GM18505 (cell line): Measurements from ENCODE around the gene PYGM.

Experiments used
- ATAC-seq: cut with Tn5 transposase; IDR thresholded peaks from one replicate; pipeline ENCODE4 v1.9.1; 2021; ENCODE audit not compliant: unreplicated experiment
- POLR2A ChIP-seq: IDR thresholded peaks from 4 replicates; pipeline ENCODE4 v1.6.1; 2011; ENCODE audit warnings: borderline replicate concordance; ENCODE audit not compliant: insufficient read depth, insufficient read length; ENCODE audit errors: extremely low read depth

Gene PYGM

DNA sequence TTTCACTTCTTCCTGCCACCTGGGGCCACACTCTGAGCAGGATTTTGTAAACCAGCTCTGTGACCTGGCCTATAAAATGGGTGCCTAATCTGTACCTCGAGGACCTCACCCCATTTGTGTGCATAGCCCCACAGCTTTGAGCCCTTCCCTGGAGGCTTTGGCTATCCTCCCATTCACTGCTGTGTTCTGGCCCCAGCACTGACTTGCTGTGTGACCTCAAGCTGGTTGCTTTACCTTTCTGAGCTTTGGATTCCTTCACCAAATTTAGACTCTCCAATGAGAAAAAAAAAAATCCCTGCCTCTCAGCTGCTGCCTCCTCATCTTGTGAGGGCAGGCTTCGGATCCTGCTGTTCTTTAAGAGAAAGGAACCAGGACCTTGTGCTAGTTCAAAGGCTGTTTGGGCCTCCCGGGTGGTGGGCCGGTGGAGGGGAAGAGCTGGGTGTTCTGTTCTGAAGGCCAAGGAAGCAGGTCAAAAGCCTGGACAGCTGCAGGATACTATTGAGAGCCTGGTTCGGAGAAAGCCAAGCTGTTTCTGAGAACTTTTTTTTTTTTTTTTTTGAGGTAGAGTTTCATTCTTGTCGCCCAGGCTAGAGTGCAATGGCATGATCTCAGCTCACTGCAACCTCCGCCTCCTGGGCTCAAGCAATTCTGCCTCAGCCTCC, 1.1 kb upstream of the PYGM start:
- ATAC-seq, result no peak
- no peak for TF ChIP-seq POLR2A

DNA sequence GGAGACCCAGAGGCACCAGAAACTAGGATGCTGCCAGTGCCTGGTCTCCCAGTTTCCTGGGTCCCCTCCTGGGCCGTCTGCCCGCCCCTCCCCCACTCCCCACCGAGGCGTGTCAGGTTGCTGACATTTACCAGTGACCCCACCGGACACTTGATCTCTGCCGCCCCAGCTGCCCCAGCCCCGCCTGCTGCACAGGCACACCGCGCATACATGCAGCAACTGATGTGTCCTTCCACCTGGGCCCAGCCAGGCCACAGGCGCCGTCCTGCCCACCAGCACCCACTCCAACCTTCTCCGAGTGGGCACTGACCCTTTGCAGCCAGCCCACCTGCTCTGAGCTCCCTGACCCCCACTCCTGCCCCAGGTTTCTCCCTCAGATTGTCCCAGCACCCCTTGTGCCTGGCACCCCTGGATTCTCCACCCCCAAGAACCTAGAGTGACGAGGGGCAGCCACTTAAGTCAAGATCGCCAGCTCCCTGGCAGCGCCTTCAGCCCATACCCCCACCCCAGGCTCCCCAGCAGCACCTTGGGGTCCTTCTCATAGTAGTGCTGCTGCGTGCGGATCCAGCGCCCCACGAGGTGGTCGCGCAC, 548 bp downstream of the PYGM start:
- ATAC-seq, result no peak
- no peak for TF ChIP-seq POLR2A

DNA sequence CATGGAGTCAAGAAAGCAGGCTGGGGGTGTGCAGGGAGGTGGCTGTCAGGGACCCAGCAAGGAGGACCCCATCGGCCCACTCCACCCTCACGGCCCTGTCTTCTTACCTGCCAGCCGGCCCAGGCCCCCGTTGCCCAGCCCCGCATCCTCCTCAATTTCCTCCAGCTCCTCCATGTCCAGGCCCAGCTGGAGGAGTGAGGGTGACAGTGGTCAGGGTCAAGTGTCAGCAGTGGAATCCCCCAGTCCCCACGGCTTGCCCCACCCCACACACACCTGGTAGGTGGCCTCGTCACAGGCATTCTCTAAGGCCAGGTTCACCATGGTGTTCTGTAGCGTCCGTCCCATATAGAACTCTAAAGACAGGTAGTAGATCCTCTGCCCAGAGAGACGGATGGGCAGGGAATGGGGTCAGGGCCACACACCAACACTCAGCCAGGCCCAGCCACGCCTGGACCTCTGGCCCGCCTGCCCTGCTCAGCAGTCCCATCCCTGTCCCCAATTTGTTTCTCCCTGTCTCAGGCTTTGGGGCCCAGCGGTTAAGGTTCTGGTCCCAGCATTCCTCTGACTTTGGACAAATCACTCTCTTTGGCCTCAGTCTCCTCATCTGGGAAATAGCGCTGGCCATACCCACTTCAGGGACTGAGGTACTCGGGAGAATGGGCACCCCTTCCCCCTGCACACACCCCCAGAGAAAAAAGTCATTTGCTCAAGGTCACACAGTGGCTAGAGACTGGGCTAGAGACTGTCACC, 1.3 kb downstream of the PYGM start:
- TF ChIP-seq POLR2A, result no peak
- no peak for ATAC-seq

DNA sequence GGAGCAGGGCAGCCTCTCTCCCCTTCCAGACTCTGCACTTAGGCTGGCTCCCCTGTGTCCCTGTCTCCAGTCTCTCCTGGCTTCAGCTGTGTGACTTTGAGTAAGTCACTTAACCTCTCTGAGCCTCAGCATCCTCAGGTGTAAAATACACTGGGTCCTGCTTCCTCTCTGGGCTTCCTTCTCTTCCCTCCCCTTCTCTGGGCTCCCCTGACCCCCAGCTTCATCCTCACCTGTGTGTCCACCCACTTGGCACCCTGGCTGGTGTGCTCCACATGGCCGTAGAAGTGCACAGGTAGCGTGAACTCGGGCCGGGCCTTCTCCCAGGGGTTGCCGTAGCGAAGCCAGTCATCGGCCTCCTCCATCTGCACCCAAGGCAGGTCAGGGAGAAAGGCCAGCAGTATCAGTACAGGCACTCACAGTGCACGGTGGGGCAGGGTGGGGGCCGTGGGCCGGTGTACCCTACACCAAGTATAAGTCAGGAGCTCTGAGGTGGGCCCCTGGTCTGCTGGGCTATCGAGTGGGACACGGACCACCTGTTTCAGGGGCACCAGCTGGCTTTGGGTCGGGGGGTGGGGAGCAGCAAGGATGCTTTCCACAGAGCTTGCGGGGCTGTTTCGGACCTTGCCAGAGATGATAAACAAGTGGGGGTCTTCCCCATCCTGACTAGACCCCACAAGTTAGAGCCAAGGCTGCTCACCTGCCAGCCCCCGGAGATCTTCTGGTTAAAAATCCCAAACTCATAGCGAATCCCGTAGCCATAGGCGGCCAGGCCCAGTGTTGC, 2.0 kb downstream of the PYGM start:
- no peak for TF ChIP-seq POLR2A
- ATAC-seq, result no peak

DNA sequence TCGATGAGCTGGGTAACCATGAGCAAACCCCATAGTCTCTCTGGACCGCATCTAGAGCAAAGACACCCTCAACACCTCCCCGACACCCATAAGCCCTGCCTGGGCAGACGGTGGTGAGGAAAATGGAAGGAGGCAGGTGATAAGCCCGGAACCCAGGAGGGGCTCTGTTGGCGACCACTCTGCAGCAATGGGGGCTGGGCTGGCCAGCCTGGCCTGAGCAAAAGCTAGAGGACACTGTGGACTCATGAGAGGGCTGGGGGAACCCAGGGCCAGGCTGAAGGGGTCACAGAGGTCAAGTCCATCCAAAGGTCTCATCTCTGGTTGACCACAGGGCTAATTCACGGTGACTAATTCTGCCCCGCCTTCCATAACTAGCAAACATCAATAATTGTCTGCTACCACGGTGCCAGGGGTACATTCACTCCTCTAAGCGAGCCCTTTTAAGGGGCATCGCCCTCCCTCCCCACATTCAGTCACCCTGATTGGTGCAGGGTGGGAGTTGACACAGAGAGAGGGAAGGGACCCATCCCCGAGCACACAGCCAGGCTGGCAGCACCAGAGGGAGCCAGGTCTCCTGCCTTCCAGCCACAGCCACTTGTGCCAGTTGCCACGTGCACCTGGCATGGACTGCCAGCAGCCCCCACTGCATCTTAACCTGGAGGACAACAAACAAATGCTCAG, 4.0 kb downstream of the PYGM start:
- TF ChIP-seq POLR2A, result no peak
- ATAC-seq, result no peak

DNA sequence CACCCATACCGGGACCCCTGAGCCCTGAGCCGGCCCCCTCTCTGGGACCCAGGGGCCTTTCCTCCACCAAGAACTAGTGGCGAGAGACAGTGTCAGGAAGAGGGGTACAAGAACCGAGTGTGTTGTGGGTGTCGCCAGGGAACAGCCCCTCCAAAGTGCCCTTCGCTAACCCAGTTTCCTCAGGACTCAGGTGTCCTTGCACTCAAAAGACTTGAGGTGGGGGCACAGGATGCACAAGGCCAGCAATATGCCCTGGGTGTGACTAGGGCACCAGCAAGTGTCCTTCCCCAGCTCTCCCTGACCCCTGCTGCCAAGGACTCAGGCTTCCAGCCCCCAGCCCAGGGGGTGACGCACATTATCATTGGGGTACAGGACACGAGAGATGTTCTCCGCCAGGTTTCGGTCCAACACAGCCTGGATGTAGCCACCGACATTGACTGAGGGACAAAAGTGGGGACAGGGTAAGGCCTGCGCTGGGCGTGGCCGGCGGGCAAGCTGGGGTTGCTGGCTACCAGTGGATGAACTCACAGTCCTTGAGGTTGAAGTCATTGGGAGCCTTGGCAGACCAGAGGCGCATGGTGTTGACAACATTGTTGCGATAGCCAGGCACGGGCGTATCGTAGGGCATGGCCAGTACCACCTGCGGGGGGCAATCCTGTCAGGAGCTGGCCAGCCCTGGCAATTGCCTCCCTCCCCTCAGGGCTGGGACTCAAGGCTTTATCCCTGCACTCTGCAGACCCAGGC, 4.7 kb downstream of the PYGM start:
- TF ChIP-seq POLR2A, result no peak
- no peak for ATAC-seq

DNA sequence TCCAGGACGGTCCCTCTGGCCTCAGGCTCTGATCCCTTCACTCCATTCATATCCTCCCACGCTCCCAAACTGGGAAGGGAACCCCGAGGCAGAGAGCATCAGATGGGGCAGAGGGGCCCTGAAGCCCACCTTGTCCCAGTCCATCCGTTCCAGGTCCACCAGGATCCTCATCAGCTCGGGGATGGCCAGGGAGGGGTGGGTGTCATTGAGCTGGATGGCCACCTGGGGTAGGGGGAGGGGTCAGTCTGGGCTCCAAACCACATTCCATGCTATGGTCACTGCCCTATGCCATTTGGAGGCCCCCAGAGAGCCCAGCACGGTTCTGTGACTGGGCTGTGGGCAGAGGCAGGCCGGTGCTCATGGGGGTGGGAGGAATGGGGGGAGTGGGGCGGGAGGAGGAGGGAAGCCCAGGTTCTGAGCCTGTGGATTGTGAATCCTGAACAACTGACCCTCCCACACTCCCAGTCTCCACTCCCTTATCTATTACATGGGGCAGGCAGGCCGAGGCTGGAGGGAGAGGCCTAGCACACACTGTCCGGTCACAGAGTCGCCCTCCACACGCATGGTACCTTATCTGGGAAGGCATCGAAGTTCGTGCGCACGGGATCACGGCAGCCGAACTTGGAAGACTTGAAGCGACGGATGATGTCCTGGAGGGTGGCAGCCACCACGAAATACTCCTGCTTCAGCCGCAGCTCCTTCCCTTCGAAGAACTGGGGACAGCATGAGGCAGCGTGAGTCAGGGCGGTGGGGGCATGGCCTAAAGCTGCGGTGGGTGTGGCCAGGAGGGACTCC, 5.5 kb downstream of the PYGM start:
- no peak for TF ChIP-seq POLR2A
- no peak for ATAC-seq

DNA sequence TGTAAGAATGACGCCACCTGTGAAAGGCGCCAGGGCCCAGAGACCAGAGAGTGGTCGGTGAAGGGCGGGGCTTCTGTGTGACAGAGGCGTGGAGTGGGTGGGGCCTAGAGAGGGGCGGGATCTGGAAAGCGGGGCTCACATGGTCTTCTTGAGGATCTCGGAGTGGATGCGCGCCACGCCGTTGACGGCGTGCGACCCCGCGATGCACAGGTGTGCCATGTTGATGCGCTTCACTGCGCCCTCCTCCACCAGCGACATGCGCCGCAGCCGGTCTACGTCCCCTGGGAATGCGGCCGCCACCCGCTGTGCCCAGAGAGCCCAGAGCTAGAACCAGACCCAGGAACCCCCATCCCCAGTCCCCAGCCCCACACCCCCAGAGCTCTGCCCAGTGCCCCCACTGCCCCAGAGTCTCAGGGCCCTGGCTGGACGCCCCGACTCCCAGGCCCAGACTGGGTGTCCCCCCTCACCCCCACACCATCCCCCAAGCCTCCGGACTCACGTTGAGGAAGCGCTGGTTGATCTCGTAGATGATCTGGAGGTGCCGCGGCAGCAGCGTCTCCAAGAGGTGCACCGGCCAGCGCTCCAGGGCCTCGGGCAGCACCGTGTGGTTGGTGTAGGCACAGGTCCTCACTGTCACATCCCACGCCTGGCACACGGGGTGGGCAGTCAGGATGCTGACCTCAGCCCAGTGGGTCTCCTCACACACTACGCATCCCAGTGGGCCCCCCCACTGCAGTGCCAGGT, 6.2 kb downstream of the PYGM start:
- TF ChIP-seq POLR2A, result no peak
- no peak for ATAC-seq

DNA sequence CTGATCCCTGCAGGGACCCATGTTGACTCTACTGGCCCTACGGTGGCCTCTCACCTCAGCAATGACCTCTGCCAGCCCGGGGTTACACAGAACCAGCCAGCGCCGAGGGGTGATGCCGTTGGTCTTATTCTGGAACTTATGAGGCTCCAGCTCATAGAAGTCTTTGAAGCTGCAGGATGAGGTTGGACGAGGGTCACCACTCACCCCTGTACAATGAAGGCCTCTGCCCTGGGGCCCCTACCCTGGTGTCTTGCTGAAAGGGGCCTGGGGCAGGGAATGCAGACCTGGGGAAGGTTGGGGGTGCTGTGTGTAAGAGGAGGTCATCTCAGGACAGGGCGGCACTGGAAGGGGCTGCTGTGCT, 6.8 kb downstream of the PYGM start:
- no peak for ATAC-seq
- no peak for TF ChIP-seq POLR2A

DNA sequence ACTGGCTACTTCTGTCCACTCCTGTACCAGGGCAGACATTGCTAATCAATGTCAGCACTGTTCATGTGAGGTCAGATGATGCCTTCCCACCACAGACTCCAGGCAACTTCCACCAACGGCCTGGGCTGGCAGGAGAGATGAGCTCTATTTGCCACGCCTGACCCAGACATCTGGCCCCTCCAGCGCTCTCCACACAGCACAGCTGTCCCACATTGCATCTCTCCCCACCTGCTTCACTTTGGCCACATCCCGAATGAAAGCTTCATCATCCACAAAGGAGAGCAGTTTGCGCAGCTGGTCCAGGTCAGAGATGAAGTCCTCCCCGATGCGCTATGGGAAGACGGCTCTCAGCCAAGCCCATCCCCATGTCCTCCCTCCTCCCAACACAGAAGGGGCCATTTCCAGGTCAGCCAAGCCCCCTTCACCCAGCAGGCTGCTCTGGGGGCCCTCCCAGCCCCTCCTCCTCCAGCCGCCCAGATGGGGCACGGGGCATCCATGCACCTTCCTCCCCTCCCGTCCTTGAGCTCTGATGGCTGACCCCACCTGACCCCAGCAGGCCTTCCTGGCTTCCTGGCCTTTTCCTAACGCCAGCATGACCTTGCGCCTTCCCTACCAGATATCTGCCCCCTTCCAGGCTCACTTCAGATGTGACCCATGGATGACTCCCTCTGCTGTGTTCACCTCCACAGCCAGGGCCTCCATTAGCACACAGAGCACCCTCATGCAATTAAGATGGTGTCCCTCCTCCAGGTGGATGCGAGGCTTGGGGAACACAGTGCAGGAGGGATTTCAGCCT, 7.4 kb downstream of the PYGM start:
- no peak for ATAC-seq
- no peak for TF ChIP-seq POLR2A

DNA sequence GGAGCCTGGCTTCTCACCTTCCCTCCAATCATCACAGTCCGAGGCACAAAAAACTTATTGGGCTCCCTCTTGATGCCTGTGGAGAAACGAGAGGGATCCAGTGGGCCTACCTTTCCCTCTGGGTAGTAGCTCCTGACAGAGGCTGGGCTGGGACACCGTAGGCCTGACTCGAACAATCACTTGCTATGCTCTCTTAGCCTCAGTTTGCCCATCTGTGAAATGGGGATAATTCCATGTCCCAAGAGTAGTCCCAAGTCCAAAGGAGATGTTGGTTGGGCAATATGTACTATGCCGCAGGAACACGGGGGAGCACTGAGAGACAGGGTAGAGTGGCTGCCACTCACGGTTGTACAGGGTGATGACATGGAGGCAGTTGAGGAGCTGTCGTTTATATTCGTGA, 8.2 kb downstream of the PYGM start:
- no peak for TF ChIP-seq POLR2A
- no peak for ATAC-seq

DNA sequence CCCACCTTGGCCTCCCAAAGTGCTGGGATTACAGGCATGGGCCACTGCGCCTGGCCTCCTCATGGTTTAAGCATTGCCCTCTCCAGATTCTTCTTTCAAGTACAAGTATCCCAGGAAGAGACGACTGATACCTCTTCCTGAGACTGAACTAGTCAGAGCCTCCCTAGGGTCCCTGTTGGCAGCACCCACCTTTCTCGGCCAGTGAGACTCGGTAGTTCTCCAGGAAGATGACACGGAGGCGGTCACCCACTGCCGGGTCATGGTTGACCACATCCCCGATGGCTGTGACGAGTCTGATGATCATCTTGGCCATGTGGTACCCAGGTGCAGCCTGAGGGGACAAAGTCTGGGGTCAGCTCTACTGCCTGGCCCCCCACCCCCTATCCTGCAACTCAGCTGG, 8.6 kb downstream of the PYGM start:
- TF ChIP-seq POLR2A, result no peak
- ATAC-seq, result no peak
